Stomach smooth muscle (tissue), 2 donors: ENCODE data around the gene ZMAT5.

Source experiments
- H3K27ac ChIP-seq: one replicate; pipeline ENCODE4 v1.7.0; 2013; ENCODE audit warnings: mild to moderate bottlenecking, low read length, inconsistent platforms
- H3K27me3 ChIP-seq, 2 donors: one replicate each; pipeline ENCODE4 v1.7.0; 2013; ENCODE audit warnings: low read length in 2 of 2; ENCODE audit not compliant: insufficient read depth in 2 of 2, control insufficient read depth in 1 of 2
- H3K36me3 ChIP-seq, 2 donors: one replicate each; pipeline ENCODE4 v1.7.0; 2013; ENCODE audit warnings: low read length in 2 of 2; ENCODE audit not compliant: control insufficient read depth in 2 of 2, insufficient read depth in 2 of 2
- H3K4me1 ChIP-seq: one replicate; pipeline ENCODE4 v1.7.0; 2013; ENCODE audit warnings: low read length; ENCODE audit not compliant: control insufficient read depth, insufficient read depth
- H3K4me3 ChIP-seq, 2 donors: one replicate each; pipeline ENCODE4 v1.7.0; 2013; ENCODE audit warnings: low read length in 2 of 2
- H3K9ac ChIP-seq, 2 donors: one replicate each; pipeline ENCODE4 v1.7.0; 2013; ENCODE audit warnings: low read length in 2 of 2, mild to moderate bottlenecking in 1 of 2
- H3K9me3 ChIP-seq, 2 donors: one replicate each; pipeline ENCODE4 v1.7.0; 2013; ENCODE audit warnings: low read length in 2 of 2; ENCODE audit not compliant: control insufficient read depth in 2 of 2
- donor health status: healthy.
- donor health status: Pancreatic carcinoma.

Gene ZMAT5, protein sequence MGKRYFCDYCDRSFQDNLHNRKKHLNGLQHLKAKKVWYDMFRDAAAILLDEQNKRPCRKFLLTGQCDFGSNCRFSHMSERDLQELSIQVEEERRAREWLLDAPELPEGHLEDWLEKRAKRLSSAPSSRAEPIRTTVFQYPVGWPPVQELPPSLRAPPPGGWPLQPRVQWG

DNA sequence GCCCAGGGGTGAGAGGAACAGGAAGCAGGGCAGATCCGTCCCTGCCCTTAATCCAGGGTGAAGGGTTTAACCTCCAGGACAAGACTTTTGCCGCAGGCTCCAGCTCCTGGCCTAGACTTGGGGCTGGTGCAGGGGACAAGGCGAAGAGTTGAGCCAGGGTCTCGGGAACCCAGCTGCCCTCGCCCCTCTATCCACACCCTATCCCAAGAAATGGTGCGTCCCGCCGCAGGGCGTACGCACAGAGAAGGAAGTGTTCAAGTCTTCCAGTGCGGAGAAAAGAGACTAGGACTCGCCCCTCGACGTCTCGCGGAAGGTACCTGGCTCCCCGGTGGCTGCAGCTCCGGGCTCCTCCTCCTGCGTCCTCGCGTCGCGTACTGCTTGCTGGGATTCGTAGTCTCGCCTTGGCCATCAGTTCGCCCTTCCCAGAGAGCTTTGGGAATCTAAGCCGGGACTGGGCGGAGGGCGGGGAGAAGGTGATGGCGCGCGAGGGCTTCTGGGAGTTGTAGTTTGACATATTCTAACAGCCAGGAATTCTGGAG lies at the start of gene ZMAT5:
Gene ZMAT5, minus strand, starts transcription at position 376 of the 539 bp plus-strand sequence. CDS start 18,463 bp downstream, outside the sequence.
- Histone ChIP-seq H3K9me3 (no peaks in the 10 kb centered on the region), H3K4me1 (peaks cover 28% of the 10 kb centered on the region), H3K9ac (peak within 1 kb of the TSS; percentile 99 to 100), H3K36me3 (peaks cover 13 to 14% of the 10 kb centered on the region in 2 donors), H3K27me3 (no peaks in the 10 kb centered on the region), H3K4me3 (peak within 1 kb of the TSS; percentile 100), H3K27ac (peak within 1 kb of the TSS; percentile 95)

DNA sequence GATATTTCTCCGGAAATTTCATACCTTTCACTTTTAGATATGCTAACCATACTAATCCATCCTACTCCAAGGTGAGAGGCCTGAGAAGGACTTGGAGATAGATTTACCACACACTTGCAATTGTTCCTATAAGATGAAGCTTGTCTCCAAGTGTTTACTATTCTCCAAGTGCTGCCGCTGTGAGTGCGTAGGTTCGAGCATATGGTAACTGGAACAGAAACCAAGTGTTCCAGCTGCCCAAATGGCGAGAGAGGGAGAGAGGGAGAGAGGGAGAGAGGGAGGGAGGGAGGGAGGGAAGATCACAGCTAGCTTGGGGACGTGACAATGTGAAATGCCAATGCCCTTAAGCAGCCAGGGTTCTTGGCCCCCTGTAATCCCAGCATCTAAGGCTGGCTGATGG lies 49.7 kb upstream of the ZMAT5 start:
- Histone ChIP-seq H3K9me3 (no peaks in the 10 kb centered on the region), H3K27ac (no peak overlapping the region), H3K9ac (no peak overlapping the region), H3K27me3 (no peaks in the 10 kb centered on the region), H3K4me1 (peaks cover 6% of the 10 kb centered on the region), H3K36me3 (peaks cover 54 to 55% of the 10 kb centered on the region in 2 donors), H3K4me3 (no peak overlapping the region)

DNA sequence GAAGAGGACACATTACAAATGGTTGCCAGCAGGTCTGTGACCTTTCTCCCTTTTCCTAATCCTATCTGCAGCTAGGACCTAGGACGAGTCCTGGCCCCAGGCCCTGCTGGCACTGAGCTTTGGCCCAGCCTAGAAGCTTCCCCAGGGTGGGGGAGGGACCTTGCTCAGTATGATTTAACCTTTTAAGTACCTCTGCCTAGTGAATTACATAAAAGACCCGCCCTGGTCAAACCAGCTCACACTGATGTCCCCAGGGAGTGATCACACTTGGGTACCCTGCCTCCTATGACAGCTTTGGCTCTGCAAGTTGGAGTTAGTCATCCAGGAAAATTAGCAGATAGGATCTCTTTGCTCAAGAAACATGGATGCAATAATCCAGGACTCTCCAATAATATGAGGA lies 49.3 kb upstream of the ZMAT5 start:
- Histone ChIP-seq H3K27ac (no peak overlapping the region), H3K27me3 (no peaks in the 10 kb centered on the region), H3K4me1 (peaks cover 6% of the 10 kb centered on the region), H3K36me3 (peaks cover 52 to 58% of the 10 kb centered on the region in 2 donors), H3K9me3 (no peaks in the 10 kb centered on the region), H3K9ac (no peak overlapping the region), H3K4me3 (no peak overlapping the region)

DNA sequence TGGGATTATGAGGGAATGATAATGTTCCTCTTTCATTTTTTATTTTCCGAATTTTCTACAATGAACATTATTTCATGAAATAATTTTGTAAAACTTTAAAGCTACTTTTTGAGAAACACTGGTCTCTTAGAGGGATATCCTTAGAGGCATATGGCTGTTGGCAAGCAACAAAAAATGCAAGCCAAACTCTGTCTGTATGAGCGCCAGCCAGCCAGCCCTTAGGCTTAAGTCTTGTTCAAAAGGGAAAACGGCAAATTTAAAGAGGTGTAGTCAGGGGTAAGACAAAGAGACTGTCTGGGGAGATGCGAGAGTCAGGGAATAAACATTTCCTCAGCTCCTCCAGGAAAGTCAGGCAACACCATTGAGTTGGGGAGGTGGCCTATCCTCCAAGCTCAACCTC lies 48.8 kb upstream of the ZMAT5 start:
- Histone ChIP-seq H3K36me3 (peaks cover 55 to 58% of the 10 kb centered on the region in 2 donors), H3K4me3 (no peak overlapping the region), H3K27me3 (no peaks in the 10 kb centered on the region), H3K9me3 (no peaks in the 10 kb centered on the region), H3K9ac (peak overlapping the region in 1 of 2 donors; percentile 21), H3K4me1 (peaks cover 6% of the 10 kb centered on the region), H3K27ac (no peak overlapping the region)

DNA sequence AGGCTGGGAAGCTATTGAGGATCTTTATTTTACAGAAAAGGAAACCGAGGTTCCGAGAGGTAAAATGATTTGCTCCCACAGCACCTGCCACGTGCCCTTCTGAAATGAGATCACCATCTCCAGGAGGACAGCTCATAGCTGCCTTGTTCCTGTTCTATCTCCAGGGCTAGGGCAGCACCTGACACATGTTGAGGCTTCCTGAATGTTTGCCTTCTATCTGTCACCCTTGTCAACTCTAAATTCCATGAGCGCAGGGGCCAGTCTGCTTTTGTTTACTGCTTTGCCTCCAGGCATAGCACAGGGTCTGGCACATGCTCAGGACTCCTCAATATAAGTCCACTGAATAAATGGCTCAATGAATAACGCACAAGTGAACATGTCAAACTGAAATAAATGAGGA lies 47.2 kb upstream of the ZMAT5 start:
- H3K9ac ChIP-seq: no peak overlapping the region
- no peak overlapping the region for H3K27ac ChIP-seq
- H3K27me3 ChIP-seq: no peaks in the 10 kb centered on the region
- no peak overlapping the region for H3K4me3 ChIP-seq
- no peaks in the 10 kb centered on the region for H3K9me3 ChIP-seq
- H3K4me1 ChIP-seq: peaks cover 14% of the 10 kb centered on the region
- H3K36me3 ChIP-seq: peaks cover 53 to 57% of the 10 kb centered on the region in 2 donors

DNA sequence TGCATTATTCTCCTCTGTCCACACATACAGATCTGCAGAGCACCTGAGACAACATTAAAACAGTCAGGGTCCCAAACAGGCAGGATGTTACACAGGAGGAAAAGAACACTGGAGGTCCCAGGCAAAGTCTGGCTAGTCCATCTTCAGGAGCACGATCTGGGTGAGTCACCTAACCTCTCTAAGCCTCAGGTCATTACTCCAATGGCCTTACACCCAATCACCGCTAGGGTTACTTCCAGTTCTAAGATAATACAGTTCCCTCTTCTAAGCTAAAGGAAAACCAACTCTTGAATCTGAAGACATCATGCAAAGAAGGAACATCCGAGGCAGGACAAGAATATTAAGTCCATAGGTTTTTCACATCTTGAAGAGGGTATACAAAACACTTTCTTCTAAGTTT lies 46.8 kb upstream of the ZMAT5 start:
- H3K9me3 ChIP-seq: no peaks in the 10 kb centered on the region
- no peak overlapping the region for H3K9ac ChIP-seq
- H3K27me3 ChIP-seq: no peaks in the 10 kb centered on the region
- peaks cover 50 to 54% of the 10 kb centered on the region in 2 donors for H3K36me3 ChIP-seq
- H3K4me3 ChIP-seq: no peak overlapping the region
- H3K27ac ChIP-seq: no peak overlapping the region
- peaks cover 14% of the 10 kb centered on the region for H3K4me1 ChIP-seq

DNA sequence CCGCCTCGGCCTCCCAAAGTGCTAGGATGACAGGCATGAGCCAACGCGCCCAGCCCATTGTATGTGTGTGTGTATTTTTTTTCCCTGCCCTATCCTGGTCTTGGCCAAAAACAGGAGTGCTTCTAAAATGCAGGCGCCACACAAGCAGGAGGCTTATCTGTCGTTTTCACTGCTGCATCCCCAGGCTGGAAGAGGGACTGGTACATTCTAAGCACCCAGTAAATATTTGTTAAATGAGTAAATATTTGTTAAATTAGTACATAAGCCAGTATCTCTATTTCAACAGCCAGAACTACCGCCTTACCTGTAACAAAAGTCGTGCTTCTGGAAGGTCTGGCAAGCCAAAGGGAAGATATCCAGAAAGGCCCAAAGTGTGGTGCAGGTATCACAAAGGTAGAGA lies 46.3 kb upstream of the ZMAT5 start:
- H3K4me1 ChIP-seq: peaks cover 14% of the 10 kb centered on the region
- no peaks in the 10 kb centered on the region for H3K9me3 ChIP-seq
- H3K27ac ChIP-seq: no peak overlapping the region
- H3K4me3 ChIP-seq: no peak overlapping the region
- peaks cover 52% of the 10 kb centered on the region in 2 donors for H3K36me3 ChIP-seq
- H3K27me3 ChIP-seq: no peaks in the 10 kb centered on the region
- no peak overlapping the region for H3K9ac ChIP-seq

DNA sequence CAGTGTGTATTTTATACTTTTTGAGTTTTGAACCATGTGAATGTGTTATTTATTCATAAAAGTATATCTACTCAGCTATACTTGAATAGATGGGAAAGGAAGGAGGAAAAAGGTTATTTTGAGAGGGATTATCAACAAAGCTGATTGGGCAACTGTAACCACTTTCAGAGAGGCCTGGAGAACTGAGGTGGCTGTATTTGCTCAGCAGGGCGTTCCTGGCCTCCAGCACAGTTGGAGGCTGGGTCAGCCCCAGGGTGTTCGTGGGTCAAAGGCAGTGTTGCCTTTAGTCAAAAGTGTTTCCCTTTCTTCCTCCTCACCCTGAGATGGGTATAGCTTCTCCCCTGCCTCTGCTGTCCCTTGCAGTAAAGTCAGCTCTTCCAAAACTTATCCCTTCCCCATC lies 44.6 kb upstream of the ZMAT5 start:
- Histone ChIP-seq H3K9ac (no peak overlapping the region), H3K4me1 (peaks cover 16% of the 10 kb centered on the region), H3K27me3 (no peaks in the 10 kb centered on the region), H3K27ac (no peak overlapping the region), H3K4me3 (no peak overlapping the region), H3K9me3 (no peaks in the 10 kb centered on the region), H3K36me3 (peaks cover 58 to 62% of the 10 kb centered on the region in 2 donors)

DNA sequence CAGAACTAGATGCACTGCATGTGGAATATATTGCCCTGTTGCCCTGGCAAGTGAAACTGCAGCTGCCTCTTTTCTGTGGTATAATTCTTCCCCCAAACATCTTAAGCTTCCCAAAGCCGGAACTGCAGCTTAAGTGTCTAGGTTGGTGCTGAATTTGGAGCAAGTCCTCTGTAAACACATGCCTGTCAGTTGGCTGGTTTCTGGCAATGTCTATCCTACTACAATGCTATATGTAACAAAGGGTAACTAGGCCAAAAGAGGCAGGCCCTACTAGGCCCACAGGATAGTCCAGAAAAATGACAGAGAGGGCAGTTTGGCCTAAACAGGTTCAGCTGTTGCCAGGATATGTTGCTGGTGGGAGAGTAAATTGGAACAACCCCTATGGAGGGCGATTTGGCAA lies 43.4 kb upstream of the ZMAT5 start:
- peak overlapping the region in 1 of 2 donors; percentile 29 for H3K9ac ChIP-seq
- H3K4me3 ChIP-seq: no peak overlapping the region
- H3K27me3 ChIP-seq: no peaks in the 10 kb centered on the region
- H3K27ac ChIP-seq: peak overlapping the region; percentile 6
- peaks cover 65 to 67% of the 10 kb centered on the region in 2 donors for H3K36me3 ChIP-seq
- H3K4me1 ChIP-seq: peaks cover 14% of the 10 kb centered on the region
- H3K9me3 ChIP-seq: no peaks in the 10 kb centered on the region

DNA sequence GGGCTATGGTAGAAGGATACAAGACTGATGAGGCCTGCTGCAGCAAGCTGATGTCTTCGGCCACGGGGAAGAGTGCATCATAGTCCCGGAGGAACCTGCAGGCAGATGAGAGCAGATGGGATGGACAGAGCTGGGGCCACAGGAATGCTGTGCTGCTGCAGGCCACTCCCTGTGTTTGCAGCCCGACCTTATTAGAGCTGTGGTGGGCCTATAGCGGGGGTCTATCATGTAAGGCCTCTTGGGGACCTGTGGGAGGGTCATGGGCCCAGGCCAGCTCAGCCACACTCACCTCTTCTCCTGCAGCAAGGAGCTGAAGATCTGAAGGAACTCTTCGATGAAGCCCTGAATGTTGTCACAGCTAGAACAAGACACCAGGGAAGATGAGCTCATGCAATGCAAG lies 39.4 kb upstream of the ZMAT5 start:
- peaks cover 59 to 64% of the 10 kb centered on the region in 2 donors for H3K36me3 ChIP-seq
- H3K27me3 ChIP-seq: no peaks in the 10 kb centered on the region
- no peak overlapping the region for H3K9ac ChIP-seq
- H3K9me3 ChIP-seq: no peaks in the 10 kb centered on the region
- H3K4me1 ChIP-seq: peaks cover 14% of the 10 kb centered on the region
- no peak overlapping the region for H3K4me3 ChIP-seq
- no peak overlapping the region for H3K27ac ChIP-seq

DNA sequence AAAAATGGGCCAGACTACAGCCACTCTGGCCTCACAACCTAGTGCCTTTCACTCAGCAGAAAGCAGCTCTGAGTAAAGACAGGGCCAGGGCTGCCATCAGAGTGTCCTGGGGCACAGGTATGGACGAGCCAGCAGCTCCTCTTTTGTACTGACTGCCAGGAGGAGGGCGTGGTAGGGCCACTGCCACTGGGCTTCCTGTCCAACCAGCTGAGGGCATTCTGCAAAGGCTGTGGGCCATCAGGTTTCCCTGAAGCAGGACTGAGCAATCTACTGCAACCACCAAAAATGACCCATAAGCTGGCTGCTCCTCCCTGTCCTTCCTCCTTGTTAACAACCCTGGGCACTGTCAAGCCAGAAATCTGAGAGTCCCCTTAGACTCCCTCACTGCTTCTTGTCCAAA lies 38.2 kb upstream of the ZMAT5 start:
- Histone ChIP-seq H3K9me3 (no peaks in the 10 kb centered on the region), H3K4me1 (peaks cover 9% of the 10 kb centered on the region), H3K36me3 (peaks cover 68% of the 10 kb centered on the region in 2 donors), H3K27ac (no peak overlapping the region), H3K27me3 (no peaks in the 10 kb centered on the region), H3K4me3 (no peak overlapping the region), H3K9ac (no peak overlapping the region)
